K562 (cell line): ENCODE data around the gene SCN7A. TPM values are rescaled to one million over a fixed set of nuclear protein-coding genes. Genes with fewer than 3 reads are reported as not detected.

Source experiments
- CBX2 ChIP-seq: fragments of 200-600 bp; sonication (generic); IDR thresholded peaks from one replicate; pipeline ENCODE4 v1.6.1; 2012; ENCODE audit warnings: mild to moderate bottlenecking, low read length, inconsistent platforms; ENCODE audit not compliant: insufficient read depth, poor library complexity, severe bottlenecking
- CBX3 ChIP-seq, 2 experiments: IDR thresholded peaks; 1 replicate in 1 of 2; 2 replicates in 1 of 2; pipeline ENCODE4 v1.6.1; 2012; ENCODE audit warnings: inconsistent platforms in 2 of 2, low read length in 2 of 2, borderline replicate concordance in 1 of 2, control low read depth in 1 of 2
- CHD2 ChIP-seq: IDR thresholded peaks from 2 replicates; pipeline ENCODE4 v1.6.1; 2011; ENCODE audit warnings: low read depth, low read length
- CHD4 ChIP-seq: fragments of 200-600 bp; sonication (generic); IDR thresholded peaks from 3 replicates; pipeline ENCODE4 v1.6.1; 2012; ENCODE audit warnings: low read depth, mild to moderate bottlenecking, mixed read lengths, low read length, inconsistent platforms; ENCODE audit not compliant: insufficient read depth, insufficient replicate concordance, poor library complexity, severe bottlenecking
- CREB1 ChIP-seq, 2 experiments: sonication (generic) in 1 of 2; formaldehyde crosslinking in 1 of 2; IDR thresholded peaks; 2 replicates each; pipeline versions ENCODE4 v1.6.1 to v1.8.0; 2012 to 2022; ENCODE audit warnings: inconsistent platforms in 1 of 2, mild to moderate bottlenecking in 1 of 2, missing genetic modification reagents in 1 of 2, moderate library complexity in 1 of 2
- DNMT1 ChIP-seq: fragments of 450-650 bp; IDR thresholded peaks from 2 replicates; pipeline ENCODE4 v1.6.1; 2016; ENCODE audit warnings: antibody characterized with exemption, mild to moderate bottlenecking
- FOXA1 ChIP-seq: fragments of 450-650 bp; IDR thresholded peaks from 2 replicates; pipeline ENCODE4 v1.6.1; 2016; ENCODE audit warnings: mild to moderate bottlenecking, borderline replicate concordance
- FOXK2 ChIP-seq, 2 experiments: fragments of 450-650 bp; IDR thresholded peaks in 1 of 2; conservative IDR thresholded peaks in 1 of 2; 2 replicates each; pipeline ENCODE4 v1.6.1; 2016; ENCODE audit warnings: low read depth in 2 of 2, mild to moderate bottlenecking in 1 of 2
- FOXP1 ChIP-seq: sonication (generic); formaldehyde crosslinking; IDR thresholded peaks from 2 replicates; pipeline ENCODE4 v1.8.0; 2022; ENCODE audit warnings: mild to moderate bottlenecking, missing genetic modification reagents
- HIVEP1 ChIP-seq: fragments of 250-450 bp; sonication (Bioruptor Pico); IDR thresholded peaks from 2 replicates; pipeline ENCODE4 v1.4.0; 2020; ENCODE audit warnings: mild to moderate bottlenecking
- L3MBTL2 ChIP-seq: fragments of 450-650 bp; IDR thresholded peaks from 2 replicates; pipeline ENCODE4 v1.6.1; 2016; ENCODE audit warnings: mild to moderate bottlenecking, moderate library complexity
- MTA3 ChIP-seq: fragments of 450-650 bp; formaldehyde crosslinking; IDR thresholded peaks from 2 replicates; pipeline ENCODE4 v1.6.1; 2017; ENCODE audit warnings: mild to moderate bottlenecking, borderline replicate concordance
- NR1H2 ChIP-seq: sonication (generic); formaldehyde crosslinking; IDR thresholded peaks from 2 replicates; pipeline ENCODE4 v1.4.0; 2020; ENCODE audit warnings: mild to moderate bottlenecking, missing genetic modification reagents
- NUFIP1 ChIP-seq: fragments of 450-650 bp; IDR thresholded peaks from 2 replicates; pipeline ENCODE4 v1.6.1; 2018; ENCODE audit not compliant: partially characterized antibody
- SAFB2 ChIP-seq: fragments of 200-400 bp; formaldehyde crosslinking; IDR thresholded peaks from 2 replicates; pipeline ENCODE4 v1.6.1; 2018; ENCODE audit warnings: borderline replicate concordance, low read length, low read depth, moderate library complexity; ENCODE audit not compliant: severe bottlenecking
- SP2 ChIP-seq: IDR thresholded peaks from 2 replicates; pipeline ENCODE4 v1.6.1; 2011; ENCODE audit warnings: mild to moderate bottlenecking, low read depth, low read length, moderate library complexity; ENCODE audit not compliant: poor library complexity, severe bottlenecking; ENCODE audit errors: extremely low read depth
- TOE1 ChIP-seq, 2 experiments: fragments of 450-650 bp in 1 of 2; sonication (generic) in 1 of 2; formaldehyde crosslinking in 1 of 2; IDR thresholded peaks; 2 replicates each; pipeline versions ENCODE4 v1.7.1 to v1.8.0; 2016 to 2022; ENCODE audit warnings: borderline replicate concordance in 2 of 2, mild to moderate bottlenecking in 2 of 2, antibody characterized with exemption in 1 of 2, inconsistent platforms in 1 of 2, low read depth in 1 of 2, missing genetic modification reagents in 1 of 2, moderate library complexity in 1 of 2
- ZKSCAN8 ChIP-seq: fragments of 200-800 bp; sonication (Bioruptor generic); IDR thresholded peaks from 2 replicates; pipeline ENCODE4 v1.6.1; 2016; ENCODE audit warnings: missing genetic modification characterization, missing compliant biosample characterization
- ZNF165 ChIP-seq: fragments of 250-450 bp; sonication (Bioruptor Pico); IDR thresholded peaks from 2 replicates; pipeline ENCODE4 v1.4.0; 2020; ENCODE audit warnings: borderline replicate concordance
- ZNF280B ChIP-seq: fragments of 250-450 bp; sonication (Bioruptor Pico); IDR thresholded peaks from 2 replicates; pipeline ENCODE4 v1.5.1; 2021; ENCODE audit warnings: mild to moderate bottlenecking
- ZNF316 ChIP-seq: fragments of 450-650 bp; IDR thresholded peaks from 2 replicates; pipeline ENCODE4 v1.6.1; 2016
- ZNF347 ChIP-seq: fragments of 450-650 bp; formaldehyde crosslinking; IDR thresholded peaks from 2 replicates; pipeline ENCODE4 v1.4.0; 2020; ENCODE audit warnings: low read depth, mild to moderate bottlenecking, moderate library complexity
- ZNF445 ChIP-seq: fragments of 250-450 bp; sonication (Bioruptor Pico); IDR thresholded peaks from 2 replicates; pipeline ENCODE4 v1.4.0; 2020; ENCODE audit warnings: low read depth, mild to moderate bottlenecking, moderate library complexity
- ZNF639 ChIP-seq, 2 experiments: fragments of 200-800 bp in 1 of 2; sonication (Bioruptor generic) in 1 of 2; sonication (generic) in 1 of 2; formaldehyde crosslinking in 1 of 2; IDR thresholded peaks in 1 of 2; conservative IDR thresholded peaks in 1 of 2; 2 replicates each; pipeline versions ENCODE4 v1.5.0 to v1.6.1; 2016 to 2020; ENCODE audit warnings: missing compliant biosample characterization in 1 of 2, missing genetic modification characterization in 1 of 2, missing genetic modification reagents in 1 of 2
- polyA plus RNA-seq, 8 experiments: library from polyadenylated mRNA; depleted of rRNA in 4 of 8; stranded (reverse) in 5 of 8; unstranded in 3 of 8; fragments of >200 nt; fragmentation: Nextera tagmentation in 2 of 8; fragmentation: Illumina TruSeq in 1 of 8; extraction: Ambion mirVana in 2 of 8; extraction: Trizol in 1 of 8; gene quantifications; 2 replicates each; pipeline versions ENCODE4 v1.2.1 to v1.2.3, GENCODE V29; 2011 to 2014; ENCODE audit warnings: inconsistent platforms in 1 of 8, missing spikeins in 1 of 8
- total RNA-seq, 7 experiments: library from RNA; depleted of rRNA in 6 of 7; stranded (reverse); fragments of >200 nt in 6 of 7; fragmentation: Illumina TruSeq in 2 of 7; extraction: Trizol in 2 of 7; gene quantifications; 2 replicates each; pipeline versions ENCODE4 v1.2.1 to v1.2.3, GENCODE V29; 2011 to 2021; ENCODE audit warnings: low replicate concordance in 1 of 7
- TF ChIP-seq, protein P1 (sequence below): fragments of 250-450 bp; sonication (Bioruptor Pico); IDR thresholded peaks from 2 replicates; pipeline ENCODE4 v1.5.0; 2021

Gene SCN7A
- total and polyA plus RNA-seq, 9 of the 15 experiments (the other 6 are each of a cell fraction or from before 2014, with no cell fraction given): under 0.01 to 0.05 (median 0.03) TPM; not detected in 3

GRCh38 chr2:166410828-166411472, 83.1 kb downstream of the SCN7A start (continued):
- TF ChIP-seq FOXK2 (conservative IDR thresholded peaks at IDR 0.05 in 1 of 2, IDR thresholded peaks at IDR 0.05 in 1 of 2; ENCODE audit: low read depth in 2 of 2): no peak
- no peak for TF ChIP-seq CBX3 (IDR thresholded peaks at IDR 0.05; ENCODE audit: borderline replicate concordance in 1 of 2, low read length in 2 of 2)
- TF ChIP-seq CBX2: no peak
- no peak for TF ChIP-seq MTA3
- TF ChIP-seq ZNF347 (CRISPR knock-in tag): no peak
- no peak for TF ChIP-seq DNMT1
- TF ChIP-seq SP2: no peak
- TF ChIP-seq ZNF639 (CRISPR knock-in tag; conservative IDR thresholded peaks at IDR 0.05 in 1 of 2, IDR thresholded peaks at IDR 0.05 in 1 of 2): no peak
- TF ChIP-seq NUFIP1: no peak
- no peak for TF ChIP-seq FOXA1
- no peak for TF ChIP-seq TOE1 (IDR thresholded peaks at IDR 0.05; ENCODE audit: borderline replicate concordance)
- TF ChIP-seq TOE1 (CRISPR knock-in tag; IDR thresholded peaks at IDR 0.05; ENCODE audit: borderline replicate concordance, low read depth): no peak
- no peak for TF ChIP-seq ZNF280B
- TF ChIP-seq NR1H2: no peak
- no peak for TF ChIP-seq SAFB2
- no peak for TF ChIP-seq ZNF445
- no peak for TF ChIP-seq FOXP1 (CRISPR knock-in tag)
- TF ChIP-seq ZNF165 (CRISPR knock-in tag): no peak
- TF ChIP-seq CREB1 (IDR thresholded peaks at IDR 0.05): no peak
- TF ChIP-seq CREB1 (CRISPR knock-in tag; IDR thresholded peaks at IDR 0.05): no peak
- no peak for TF ChIP-seq CHD4
- no peak for TF ChIP-seq L3MBTL2
- no peak for TF ChIP-seq ZNF316
- TF ChIP-seq HIVEP1: no peak
- TF ChIP-seq CHD2: no peak
- TF ChIP-seq, protein P1, sequence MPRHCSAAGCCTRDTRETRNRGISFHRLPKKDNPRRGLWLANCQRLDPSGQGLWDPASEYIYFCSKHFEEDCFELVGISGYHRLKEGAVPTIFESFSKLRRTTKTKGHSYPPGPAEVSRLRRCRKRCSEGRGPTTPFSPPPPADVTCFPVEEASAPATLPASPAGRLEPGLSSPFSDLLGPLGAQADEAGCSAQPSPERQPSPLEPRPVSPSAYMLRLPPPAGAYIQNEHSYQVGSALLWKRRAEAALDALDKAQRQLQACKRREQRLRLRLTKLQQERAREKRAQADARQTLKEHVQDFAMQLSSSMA (CRISPR knock-in tag): no peak
- TF ChIP-seq ZKSCAN8 (CRISPR knock-in tag): peak; percentile 52; the same call in 1 of the 2 replicates
